Loucy (cell line): ENCODE measurements around the gene PHYHD1.

Source experiments
- EZH2phosphoT487 ChIP-seq: fragments of 200-600 bp; IDR thresholded peaks from 2 replicates; pipeline ENCODE4 v1.6.1; 2018; ENCODE audit warnings: antibody characterized with exemption, mild to moderate bottlenecking, moderate library complexity, borderline replicate concordance
- TF ChIP-seq, protein P1 (sequence below): fragments of 200-600 bp; sonication (generic); conservative IDR thresholded peaks from 2 replicates; pipeline ENCODE4 v1.5.1; 2014; ENCODE audit warnings: mild to moderate bottlenecking, antibody characterized with exemption, low read length

DNA sequence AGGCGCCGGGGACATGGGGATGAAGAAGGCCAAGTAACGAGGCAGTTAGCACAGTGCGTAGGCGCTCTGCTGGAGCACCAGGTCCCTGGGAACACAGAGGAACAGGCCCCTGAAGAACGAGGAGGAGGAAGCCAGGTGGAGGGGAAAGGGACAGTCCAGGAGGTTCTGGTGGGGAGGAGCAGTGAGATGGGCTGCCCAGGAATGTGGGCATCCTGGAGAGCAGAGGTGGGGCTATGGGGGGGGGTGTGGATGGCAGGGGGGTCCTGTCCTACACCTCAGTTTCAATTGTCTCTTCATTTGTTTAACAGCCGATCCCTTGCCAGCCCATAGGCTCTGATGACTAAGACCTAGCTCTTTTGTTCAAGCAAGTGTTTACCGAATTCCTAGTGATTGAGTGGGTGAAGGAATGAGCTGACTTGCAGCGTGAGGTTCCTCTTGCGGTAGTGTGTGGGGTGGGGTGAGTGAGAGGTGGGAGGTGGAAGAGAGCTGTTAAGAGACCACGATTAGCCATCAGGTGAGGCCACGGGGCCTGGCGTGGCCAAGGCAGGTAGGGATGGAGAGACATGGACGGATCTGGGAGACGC is 8.4 kb upstream of the PHYHD1 start:
- TF ChIP-seq, protein P1, sequence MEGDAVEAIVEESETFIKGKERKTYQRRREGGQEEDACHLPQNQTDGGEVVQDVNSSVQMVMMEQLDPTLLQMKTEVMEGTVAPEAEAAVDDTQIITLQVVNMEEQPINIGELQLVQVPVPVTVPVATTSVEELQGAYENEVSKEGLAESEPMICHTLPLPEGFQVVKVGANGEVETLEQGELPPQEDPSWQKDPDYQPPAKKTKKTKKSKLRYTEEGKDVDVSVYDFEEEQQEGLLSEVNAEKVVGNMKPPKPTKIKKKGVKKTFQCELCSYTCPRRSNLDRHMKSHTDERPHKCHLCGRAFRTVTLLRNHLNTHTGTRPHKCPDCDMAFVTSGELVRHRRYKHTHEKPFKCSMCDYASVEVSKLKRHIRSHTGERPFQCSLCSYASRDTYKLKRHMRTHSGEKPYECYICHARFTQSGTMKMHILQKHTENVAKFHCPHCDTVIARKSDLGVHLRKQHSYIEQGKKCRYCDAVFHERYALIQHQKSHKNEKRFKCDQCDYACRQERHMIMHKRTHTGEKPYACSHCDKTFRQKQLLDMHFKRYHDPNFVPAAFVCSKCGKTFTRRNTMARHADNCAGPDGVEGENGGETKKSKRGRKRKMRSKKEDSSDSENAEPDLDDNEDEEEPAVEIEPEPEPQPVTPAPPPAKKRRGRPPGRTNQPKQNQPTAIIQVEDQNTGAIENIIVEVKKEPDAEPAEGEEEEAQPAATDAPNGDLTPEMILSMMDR = no peak
- no peak for TF ChIP-seq EZH2phosphoT487
